ENCODE measurements around the gene GPR55.
A peak's percentile ranks its signal among the peaks of the same experiment; 100 is the strongest.
"Not testable (repeated sequence)": the region's sequence is repeated elsewhere in the genome, so short reads cannot be mapped to it uniquely, and the experiment has no call there.

GPR55 gene, protein sequence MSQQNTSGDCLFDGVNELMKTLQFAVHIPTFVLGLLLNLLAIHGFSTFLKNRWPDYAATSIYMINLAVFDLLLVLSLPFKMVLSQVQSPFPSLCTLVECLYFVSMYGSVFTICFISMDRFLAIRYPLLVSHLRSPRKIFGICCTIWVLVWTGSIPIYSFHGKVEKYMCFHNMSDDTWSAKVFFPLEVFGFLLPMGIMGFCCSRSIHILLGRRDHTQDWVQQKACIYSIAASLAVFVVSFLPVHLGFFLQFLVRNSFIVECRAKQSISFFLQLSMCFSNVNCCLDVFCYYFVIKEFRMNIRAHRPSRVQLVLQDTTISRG

DNA sequence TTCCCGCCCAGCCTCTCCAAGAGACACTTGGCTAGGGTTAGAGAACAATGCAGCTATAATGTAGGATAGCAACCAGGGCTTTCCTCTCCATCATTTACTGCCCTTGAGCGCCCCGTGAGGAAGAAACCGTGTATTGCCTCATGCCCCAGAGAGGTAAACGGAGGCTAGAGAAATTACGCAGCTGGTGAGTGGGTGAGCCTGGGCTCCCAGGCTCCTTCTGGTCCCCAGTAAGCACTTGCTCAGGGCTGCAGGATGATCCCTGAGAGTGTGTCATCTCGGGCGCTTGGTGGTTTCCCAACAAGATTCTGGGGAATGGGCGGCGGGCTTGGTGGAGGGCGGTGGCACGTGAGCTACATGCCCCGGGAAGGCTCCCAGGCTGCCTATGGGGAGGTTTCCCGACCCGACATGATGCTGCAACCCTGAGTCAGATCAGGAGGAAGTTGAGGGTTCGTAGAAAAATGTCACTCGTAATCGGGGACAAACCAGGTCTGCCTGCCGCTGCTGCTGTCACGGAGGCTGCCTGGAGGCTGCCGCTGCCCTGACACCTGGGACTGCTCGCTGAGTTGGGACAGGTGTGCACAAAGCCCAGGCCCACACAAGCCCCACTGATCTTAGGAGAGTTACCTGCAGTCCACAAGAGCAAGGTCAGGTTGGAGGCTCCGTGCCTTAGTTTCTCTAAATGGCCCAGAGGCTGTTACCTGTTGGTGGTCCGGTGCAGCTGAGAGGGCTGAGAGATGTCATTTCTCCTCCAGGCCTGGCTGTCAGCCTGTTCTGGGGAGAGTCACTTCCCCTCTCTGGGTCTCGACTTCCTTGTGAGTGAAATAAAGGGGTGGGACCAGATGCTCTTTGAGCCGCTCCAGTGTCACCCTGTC, at the start of gene GPR55:
Gene GPR55, minus strand, starts transcription at position 773 of the 872 bp plus-strand sequence. CDS start 14,280 bp downstream, outside the sequence.
- DNase-seq (ENCODE audit: low read depth), result peak; percentile 18

DNA sequence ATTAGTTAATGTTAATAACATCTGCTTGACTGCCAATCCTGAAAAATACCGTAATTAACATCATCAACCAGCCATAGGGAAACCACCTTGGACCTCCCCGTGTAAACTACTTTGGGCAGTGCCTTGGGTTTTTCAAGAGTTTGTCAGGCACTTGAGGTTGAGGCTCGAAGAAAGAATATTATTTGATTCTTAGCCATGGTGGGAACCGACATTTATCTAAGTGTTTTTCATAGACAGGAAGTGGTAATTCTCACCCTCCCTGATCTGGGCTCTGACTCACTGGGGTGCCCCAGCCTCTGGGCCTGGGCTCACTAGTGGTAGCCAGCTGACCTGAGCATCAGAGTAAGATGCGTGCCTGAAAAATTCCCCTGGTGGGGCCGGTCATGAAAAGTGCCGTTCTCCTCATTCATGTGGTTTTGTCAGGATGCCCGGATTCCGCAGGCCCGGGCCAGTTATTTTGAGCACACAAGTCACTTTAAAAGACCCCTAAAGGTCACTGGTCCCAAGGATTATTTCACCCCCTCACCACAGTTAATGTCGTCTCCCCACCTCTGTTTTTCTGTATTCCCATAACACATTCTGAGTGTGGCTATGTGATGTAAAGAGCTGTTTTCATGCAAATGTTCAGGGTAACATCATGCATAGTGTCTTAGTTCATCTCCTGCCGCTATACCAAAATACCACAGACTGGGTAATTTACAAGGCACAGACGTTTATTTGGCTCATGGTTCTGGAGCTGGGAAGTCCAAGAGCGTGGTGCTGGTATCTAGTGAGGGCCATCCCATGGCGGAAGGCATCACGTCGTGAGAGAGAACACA, 49.3 kb upstream of the GPR55 start:
- DNase-seq (ENCODE audit: low read depth), result peak; percentile 52

DNA sequence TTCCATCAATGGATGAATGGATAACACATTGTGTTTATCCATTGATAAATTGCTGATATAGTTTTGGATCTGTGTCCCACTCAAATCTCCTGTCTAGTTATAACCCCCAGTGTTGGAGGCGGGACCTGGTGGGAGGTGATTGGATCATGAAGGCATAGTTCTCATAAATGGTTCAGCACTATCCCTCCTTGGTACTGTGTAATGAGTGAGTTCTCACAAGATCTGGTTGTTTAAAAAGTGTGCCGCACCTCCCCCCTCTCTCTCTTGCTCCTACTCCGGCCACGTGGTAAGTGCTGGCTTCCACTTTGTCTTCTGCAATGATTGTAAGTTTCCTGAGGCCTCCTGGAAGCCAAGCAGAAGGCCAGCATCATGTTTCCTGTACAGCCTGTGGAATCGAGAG, 47.0 kb upstream of the GPR55 start:
- no peak for DNase-seq (ENCODE audit: low read depth)

DNA sequence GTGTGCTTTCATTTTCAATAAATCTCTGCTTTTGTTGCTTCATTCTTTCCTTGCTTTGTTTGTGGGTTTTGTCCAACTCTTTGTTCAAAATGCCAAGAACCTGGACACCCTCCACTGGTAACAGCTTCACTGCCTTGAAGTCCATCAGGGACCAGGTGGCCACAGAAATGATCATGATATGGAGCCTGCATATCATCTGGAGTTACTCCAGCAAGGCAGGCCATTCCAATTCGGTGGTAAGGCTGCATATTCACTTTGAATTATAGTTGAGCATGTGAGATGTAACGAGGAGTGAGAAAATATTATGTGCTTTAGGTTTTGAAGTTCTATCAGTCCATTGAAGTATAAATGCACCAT, 44.6 kb upstream of the GPR55 start:
- no peak for DNase-seq (ENCODE audit: low read depth)

DNA sequence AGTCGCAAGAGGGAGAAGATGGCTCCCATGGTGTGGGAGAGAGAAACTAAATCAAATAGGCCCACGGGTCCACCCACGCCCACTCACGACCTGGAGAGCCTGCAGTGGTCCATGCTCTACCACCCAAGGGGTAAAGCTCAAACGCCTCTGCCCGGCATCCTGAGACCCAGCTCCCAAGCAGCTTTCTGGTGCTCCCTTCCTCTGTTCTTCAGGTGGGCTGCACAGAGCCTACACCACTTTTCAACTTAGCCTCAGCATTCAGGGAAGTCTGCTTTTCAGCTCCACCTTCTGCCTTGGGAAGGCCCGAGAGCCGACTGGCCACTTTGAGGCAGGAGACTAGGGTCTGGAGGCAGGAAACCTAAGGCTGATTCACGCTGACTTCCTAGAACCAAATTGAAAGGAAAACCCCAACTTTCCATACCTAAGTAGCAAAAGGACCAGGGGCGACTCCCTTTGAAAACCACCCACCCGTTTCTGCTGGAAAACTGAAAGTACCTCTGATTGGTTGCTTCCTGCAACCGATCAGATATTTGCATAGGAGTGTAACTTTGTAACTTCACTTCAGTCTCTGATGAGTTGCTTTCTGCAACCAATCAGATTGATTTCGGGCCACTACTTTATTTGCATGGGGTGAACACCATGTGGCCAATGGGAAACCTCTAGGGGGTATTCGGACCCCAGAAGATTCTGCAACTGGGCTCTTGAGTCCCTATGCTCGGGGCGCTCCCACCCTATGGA, 44.0 kb upstream of the GPR55 start:
- DNase-seq (ENCODE audit: low read depth), result no peak

DNA sequence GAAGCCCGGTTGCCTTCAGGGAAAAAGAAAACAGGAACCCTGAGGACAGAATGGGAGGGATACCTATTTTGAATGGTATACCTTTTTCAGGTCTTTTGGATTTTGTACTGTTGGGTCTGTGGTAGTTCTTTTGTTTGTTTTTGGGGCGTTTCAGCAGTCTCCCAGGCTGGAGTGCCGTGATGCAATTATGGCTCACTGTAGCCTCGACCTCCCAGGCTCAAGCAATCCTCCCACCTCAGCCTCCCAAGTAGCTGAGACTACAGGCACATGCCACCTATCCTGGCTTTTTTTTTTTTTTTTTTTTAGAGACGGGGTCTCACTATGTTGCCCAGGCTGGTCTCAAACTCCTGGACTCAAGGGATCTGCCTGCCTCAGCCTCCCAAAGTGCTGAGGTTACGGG, 43.3 kb upstream of the GPR55 start:
- not testable (repeated sequence) for DNase-seq (ENCODE audit: low read depth)

GRCh38 chr2:230967113-230967512, 42.1 kb upstream of the GPR55 start:
- DNase-seq (ENCODE audit: low read depth), result no peak

DNA sequence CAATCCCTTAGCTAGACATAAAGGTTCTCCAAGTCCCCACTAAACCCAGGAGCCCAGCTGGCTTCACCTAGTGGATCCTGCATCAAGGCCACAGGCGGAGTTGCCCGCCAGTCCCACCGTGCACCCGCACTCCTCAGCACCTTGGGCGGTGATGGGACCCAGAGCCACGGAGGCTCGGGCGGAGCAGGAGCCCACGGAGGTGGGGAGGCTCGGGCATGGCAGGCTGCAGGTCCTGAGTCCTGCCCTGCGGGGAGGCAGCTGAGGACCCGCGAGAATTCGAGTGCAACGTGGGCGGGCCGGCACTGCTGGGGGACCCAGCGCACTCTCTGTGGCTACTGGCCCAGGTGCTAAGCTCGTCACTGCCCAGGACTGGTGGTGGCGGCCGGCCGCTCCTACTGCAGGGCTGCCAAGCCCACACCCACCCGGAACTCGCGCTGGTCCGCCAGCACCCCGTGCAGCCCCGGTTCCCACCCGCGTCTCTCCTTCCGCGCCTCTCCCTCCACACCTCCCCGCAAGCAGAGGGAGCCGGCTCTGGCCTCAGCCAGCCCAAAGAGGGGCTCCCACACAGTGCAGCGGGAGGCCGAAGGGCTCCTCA, 39.2 kb upstream of the GPR55 start:
- DNase-seq (ENCODE audit: low read depth), result no peak

DNA sequence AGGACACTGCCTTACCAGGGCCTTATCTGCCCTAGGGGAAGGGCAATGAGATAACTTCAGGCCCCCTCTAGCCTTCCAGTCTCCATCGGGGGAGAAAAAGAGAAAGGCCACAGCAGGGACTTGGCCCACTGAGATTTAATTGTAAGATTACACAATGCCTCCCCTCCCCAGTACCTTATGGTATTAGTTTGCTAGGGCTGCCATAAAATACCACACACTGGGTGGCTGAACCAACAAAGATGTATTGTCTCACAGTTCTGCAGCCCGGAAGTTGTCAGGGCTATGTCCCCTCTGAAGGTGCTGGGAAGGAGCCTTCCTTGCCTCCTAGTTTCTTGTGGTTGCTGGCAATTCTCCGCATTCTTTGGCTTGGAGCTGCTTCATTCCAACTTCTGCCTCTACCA, 36.0 kb upstream of the GPR55 start:
- DNase-seq (ENCODE audit: low read depth), result no peak

GRCh38 chr2:230960026-230960425, 35.0 kb upstream of the GPR55 start:
- DNase-seq (ENCODE audit: low read depth), result no peak

DNA sequence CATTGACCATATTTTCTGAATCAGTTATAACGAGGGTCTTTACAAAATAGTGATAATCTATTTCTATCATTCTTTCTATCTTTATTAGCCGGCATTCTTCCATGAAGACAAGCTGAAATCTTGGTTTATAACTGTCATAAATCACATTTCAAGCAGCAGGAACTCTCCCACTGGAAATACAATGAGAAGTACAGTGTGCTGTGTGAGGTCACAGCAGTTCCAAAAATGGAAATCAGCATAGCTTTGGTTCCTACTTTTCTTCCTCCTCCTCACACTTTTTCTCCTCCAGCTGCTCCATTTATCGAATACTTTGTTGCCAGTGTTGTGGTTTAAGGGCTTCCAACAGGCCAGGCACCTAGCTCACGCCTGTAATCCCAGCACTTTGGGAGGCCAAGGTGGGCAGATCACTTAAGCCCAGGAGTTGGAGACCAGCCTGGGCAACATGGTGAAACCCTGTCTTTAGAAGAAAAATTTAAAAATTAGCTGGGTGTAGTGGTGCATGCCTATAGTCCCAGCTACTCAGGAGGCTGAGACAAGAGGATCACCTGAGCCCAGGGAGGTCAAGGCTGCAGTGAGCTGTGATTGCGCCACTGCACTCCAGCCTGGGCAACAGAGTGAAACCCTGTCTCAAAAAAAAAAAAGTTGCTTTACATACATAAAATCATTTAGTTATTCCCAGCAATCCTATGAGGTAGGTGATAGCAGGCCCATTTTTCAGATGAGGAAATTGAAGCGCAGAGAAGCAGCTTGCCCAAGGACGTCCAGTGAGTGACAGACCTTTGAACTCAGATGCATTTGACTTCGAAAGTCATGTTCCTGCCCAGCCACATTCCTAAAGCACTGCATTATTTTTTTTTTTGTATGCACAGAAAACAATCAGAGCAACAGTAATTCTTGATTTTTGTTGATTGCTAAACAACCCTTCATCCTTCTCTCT, 34.0 kb upstream of the GPR55 start:
- no peak for DNase-seq (ENCODE audit: low read depth)

DNA sequence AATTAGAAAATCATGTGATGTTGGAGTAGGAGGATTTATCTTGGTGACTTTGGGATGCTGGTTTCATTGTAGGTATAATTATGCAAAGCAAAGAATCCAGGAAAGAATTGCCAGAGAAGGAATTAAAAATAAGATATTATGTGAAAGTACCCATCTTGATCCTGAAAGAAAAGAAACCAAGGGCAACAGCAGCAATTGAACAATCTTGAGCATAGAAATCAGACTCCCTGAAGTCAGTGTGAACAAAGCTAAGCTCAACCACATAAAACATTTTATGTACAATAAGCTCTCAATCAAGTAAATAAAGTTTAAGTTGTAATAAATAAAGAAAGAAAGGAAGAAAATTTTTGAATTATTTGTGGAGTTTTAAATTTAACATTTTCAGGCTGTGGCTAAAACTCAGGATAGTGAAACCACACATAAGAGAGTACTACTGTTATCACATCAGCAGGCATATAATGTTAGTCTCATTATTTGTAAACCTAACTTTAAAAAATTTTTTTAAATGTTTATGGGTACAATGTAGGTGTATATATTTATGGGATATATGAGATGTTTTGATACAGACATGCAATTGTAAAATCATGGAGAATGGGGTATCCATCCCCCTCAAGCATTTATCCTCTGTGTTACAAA, 32.8 kb upstream of the GPR55 start:
- DNase-seq (ENCODE audit: low read depth), result no peak

DNA sequence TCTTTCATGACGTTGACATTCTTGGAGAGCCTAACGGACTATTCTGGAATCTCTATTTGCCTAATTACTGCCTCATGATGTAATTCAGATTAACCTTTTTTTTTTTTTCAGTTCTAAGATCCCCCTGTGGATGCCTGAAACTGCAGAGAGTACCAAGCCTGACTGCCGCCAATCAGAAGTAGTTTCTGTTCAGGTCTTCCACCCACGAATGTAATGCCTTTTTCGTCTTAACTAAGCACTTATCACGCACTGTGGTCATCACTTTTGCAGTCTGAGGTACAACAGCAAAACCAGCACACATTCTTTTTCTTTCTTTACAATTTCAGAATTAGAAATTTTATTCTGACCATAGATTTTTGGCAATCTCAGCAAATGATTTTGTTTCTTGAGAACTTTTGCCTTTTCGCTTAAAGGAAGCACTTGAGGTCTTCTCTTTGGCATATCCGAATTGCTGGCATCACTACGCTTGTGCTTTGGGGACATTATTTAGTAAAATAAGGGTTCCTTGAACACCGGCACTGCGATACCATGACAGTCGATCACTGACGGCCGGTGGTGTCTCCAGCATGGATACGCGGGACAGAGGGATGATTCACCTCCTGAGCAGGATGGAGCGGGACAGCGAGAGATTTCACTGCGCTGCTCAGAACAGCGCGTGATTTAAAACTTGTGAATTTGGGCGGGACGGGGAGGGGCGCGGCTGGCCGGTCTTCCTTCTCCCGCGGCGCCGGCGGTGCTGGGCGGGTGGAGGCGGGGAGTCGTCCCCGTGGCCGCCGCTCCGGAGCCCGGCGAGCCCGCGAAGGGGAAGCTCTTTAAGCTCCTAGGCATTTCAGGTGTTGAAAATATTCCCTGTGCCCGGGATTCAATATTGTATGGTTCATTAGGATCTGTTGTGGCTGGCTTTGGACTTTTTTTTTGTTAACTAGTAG, 32.0 kb upstream of the GPR55 start:
- DNase-seq (ENCODE audit: low read depth), result no peak

DNA sequence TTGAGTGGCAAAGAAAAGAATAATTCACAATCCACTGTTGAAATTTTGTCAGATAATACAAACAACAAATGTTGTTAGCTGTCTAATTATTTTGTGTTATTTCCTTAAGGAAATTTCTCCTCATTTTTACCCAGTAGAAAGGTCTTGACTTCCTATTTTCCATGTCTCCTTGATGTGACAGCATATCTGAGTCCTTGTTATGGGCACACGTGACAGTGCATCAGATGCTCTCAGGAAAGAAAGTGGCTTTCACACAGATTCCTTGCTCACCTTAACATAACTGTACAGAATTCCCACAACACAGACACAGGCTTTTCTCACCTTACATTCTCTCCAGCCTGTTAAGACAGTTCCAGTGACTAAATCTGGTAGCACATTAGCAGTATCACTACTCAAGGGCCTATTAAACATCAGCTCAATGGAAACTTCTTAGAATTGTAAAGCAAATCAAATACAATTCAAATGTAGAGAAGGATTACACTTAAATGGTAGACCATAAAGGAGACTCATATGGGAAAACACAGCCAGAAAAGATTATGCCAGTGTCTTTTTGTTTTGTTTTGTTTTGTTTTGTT, 30.2 kb upstream of the GPR55 start:
- no peak for DNase-seq (ENCODE audit: low read depth)

GRCh38 chr2:230954746-230955145, 29.7 kb upstream of the GPR55 start:
- DNase-seq (ENCODE audit: low read depth), result no peak

DNA sequence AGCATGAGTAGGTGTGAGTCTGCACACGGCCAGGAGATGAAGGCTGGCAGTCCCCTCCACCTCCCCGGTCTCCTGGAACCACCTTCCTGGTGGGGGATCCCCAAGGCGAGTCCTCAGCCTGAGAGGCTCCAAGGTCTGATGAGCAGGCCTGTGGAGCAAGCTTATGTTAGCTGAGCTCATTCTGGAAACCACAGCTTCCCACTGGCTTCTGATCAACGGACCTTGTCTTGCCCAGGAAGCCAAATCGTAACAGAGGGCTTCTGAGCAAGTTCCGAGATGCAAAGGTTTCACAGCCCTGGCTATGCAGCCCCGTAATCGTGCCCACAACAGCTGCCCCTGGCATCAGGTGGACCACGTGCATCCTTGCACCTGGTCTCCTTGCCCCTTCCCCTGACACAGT, 28.8 kb upstream of the GPR55 start:
- DNase-seq (ENCODE audit: low read depth), result no peak

GRCh38 chr2:230952226-230952956, 27.3 kb upstream of the GPR55 start:
- no peak for DNase-seq (ENCODE audit: low read depth)

GRCh38 chr2:230951396-230951795, 26.4 kb upstream of the GPR55 start:
- no peak for DNase-seq (ENCODE audit: low read depth)

Measured in activated T-helper 1 cell treated with Interleukin-2 at 50 U/mL for 16 hours (primary cell).